LoVo (cell line): Measurements from ENCODE around the gene CYB561D1.

ENCODE experiments used
- DNase-seq: peaks from one replicate; pipeline ENCODE4 v3.0.0-alpha.2; 2016; ENCODE audit warnings: low spot score

CYB561D1 gene

GRCh38 chr1:109548321-109549267 lies 54.7 kb downstream of the CYB561D1 start, which contains the start of gene GNAI3:
GNAI3 (plus strand) TSS chr1:109548615; CDS start chr1:109548721, 106 bp downstream.
- peak; percentile 95 for DNase-seq
